GM12872 (cell line): Measurements from ENCODE around the gene SPTBN1.

Experiments used
- TF ChIP-seq, protein P1 (sequence below): IDR thresholded peaks from 3 replicates; pipeline ENCODE4 v1.5.1; 2011; ENCODE audit warnings: low read depth, mild to moderate bottlenecking, low read length, moderate library complexity; ENCODE audit not compliant: insufficient read depth

Gene SPTBN1

DNA sequence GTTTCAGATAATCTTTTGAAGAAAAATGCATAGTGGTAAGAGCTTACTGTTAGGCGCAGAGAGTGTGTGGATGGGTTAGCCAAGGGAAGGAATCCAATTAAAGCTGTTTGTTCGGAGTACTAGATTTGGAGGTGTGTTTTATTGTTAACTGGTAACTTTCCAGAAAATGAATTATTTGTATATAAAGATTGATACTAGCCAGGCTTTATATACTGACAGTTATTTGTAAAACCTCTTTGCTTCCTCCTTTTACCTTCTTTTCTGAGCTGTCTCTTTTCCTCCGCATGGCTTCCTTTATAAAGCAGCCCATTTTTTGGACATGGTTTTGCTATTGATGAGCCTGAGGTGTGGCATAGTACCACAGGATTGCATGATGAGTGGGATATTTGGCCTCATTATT lies 25.6 kb downstream of the SPTBN1 start:
- TF ChIP-seq, protein P1, sequence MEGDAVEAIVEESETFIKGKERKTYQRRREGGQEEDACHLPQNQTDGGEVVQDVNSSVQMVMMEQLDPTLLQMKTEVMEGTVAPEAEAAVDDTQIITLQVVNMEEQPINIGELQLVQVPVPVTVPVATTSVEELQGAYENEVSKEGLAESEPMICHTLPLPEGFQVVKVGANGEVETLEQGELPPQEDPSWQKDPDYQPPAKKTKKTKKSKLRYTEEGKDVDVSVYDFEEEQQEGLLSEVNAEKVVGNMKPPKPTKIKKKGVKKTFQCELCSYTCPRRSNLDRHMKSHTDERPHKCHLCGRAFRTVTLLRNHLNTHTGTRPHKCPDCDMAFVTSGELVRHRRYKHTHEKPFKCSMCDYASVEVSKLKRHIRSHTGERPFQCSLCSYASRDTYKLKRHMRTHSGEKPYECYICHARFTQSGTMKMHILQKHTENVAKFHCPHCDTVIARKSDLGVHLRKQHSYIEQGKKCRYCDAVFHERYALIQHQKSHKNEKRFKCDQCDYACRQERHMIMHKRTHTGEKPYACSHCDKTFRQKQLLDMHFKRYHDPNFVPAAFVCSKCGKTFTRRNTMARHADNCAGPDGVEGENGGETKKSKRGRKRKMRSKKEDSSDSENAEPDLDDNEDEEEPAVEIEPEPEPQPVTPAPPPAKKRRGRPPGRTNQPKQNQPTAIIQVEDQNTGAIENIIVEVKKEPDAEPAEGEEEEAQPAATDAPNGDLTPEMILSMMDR: no peak

DNA sequence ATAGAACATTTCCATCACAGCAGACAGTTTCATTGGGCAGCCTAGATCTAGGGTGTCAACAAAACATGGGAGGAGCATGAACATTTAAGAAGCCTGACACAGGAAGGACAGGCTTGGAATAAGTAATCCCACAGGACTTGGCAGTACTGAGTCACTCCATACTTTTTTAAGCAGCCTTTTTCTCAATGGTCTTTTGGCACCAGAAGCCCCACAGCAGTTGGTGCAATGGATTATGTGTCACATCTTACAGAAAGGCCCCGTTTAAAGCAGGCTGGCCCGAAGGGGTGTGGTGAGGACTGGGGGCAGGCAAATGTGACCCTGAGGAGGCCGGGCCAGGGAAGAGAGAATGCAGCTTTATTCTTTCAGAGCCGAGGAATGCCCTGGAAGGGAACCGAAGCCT lies 26.6 kb downstream of the SPTBN1 start:
- TF ChIP-seq, protein P1: no peak

DNA sequence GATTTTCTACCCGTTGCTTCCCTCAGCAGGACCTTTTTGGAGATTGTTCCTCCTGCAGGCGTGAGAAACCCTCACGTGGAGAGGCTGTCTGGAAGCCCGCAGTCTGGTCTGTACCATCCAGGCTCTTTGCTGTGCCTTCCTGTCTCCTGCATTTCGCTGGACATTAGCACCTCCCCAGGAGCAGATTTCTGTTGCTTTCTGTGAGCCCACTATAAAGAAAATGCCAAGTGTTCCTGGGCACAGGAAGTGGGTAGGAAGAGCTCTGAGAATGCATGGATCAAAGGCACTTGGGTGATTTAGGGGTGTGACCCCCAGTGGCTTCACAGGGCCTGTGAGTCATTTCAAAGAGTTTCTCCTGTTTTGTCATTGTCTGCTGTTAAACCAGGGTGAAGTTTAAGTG lies 27.3 kb downstream of the SPTBN1 start:
- TF ChIP-seq, protein P1: no peak

GRCh38 chr2:54486766-54487165 lies 30.6 kb downstream of the SPTBN1 start:
- TF ChIP-seq, protein P1: no peak

DNA sequence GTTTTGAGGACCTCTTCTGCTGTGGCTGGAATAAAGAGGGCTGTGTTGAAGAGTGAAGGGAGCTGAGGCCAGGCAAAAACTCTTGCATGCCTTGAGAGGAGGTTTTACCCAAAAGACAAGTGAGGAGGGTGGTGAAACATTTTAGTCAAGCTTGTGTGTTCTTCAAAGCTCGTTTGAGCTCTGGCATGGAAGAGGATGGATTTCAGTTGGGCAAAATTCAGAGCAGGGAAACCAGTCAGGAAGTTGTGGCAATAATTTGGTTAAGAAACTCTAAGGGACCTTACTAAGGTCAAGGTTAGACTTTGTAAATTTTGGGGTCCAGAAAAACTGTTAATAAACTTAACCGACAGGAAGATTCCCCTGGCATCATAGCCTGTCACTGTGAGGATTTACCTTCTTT lies 34.7 kb downstream of the SPTBN1 start:
- TF ChIP-seq, protein P1: no peak

DNA sequence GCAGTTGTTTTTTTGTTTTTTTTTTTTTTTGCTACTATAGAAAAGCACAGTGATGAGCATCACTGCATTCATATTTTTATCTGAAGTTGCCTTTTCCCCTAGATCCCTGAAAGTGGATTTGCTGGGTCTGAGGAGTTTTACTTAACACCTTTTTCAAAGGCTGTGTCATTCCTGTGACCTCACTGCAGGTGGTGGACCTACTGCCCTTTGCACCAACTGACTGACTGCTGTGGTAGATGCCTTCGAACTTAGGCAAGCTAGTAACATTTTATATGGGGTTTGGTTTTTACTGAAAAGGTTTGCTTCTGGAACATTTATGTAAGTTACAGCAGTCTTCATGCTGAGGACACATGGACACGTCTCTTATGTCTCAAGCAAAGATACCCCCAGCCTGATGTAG lies 36.2 kb downstream of the SPTBN1 start:
- TF ChIP-seq, protein P1: no peak

- TF ChIP-seq, protein P1: no peak
Measured at GRCh38 chr2:54494087-54494486, 38.0 kb downstream of the SPTBN1 start.

GRCh38 chr2:54496920-54497319 lies 40.8 kb downstream of the SPTBN1 start:
- TF ChIP-seq, protein P1: no peak
